GM12878 (cell line): ENCODE measurements around the gene BAG3. TPM values are rescaled to one million over a fixed set of nuclear protein-coding genes. Genes with fewer than 3 reads are reported as not detected.
A peak's percentile ranks its signal among the peaks of the same experiment; 100 is the strongest.

Source experiments
- BHLHE40 ChIP-seq, 2 experiments: fragments of 450-650 bp in 1 of 2; IDR thresholded peaks; 2 replicates each; pipeline ENCODE4 v1.6.1; 2011 to 2017; ENCODE audit warnings: low read depth in 2 of 2, borderline replicate concordance in 1 of 2, improper control_type of control experiment in 1 of 2, low read length in 1 of 2, mild to moderate bottlenecking in 1 of 2
- CREM ChIP-seq: IDR thresholded peaks from 2 replicates; pipeline ENCODE4 v1.6.1; 2014; ENCODE audit warnings: antibody characterized with exemption, low read depth
- DPF2 ChIP-seq: fragments of 450-650 bp; IDR thresholded peaks from 2 replicates; pipeline ENCODE4 v1.6.1; 2017; ENCODE audit warnings: mild to moderate bottlenecking
- EED ChIP-seq: sonication (generic); IDR thresholded peaks from 2 replicates; pipeline ENCODE4 v1.6.1; 2016; ENCODE audit warnings: antibody characterized with exemption, low read depth
- EP300 ChIP-seq, 2 experiments: fragments of 150-350 bp in 1 of 2; IDR thresholded peaks; 2 replicates each; pipeline ENCODE4 v1.6.1; 2011 to 2012; ENCODE audit warnings: low read depth in 2 of 2, low read length in 2 of 2, borderline replicate concordance in 1 of 2, improper control_type of control experiment in 1 of 2, inconsistent platforms in 1 of 2; ENCODE audit not compliant: control insufficient read depth in 1 of 2
- ETV6 ChIP-seq, 2 experiments: fragments of 450-650 bp in 1 of 2; IDR thresholded peaks in 1 of 2; conservative IDR thresholded peaks in 1 of 2; 2 replicates each; pipeline ENCODE4 v1.6.1; 2014; ENCODE audit warnings: antibody characterized with exemption in 1 of 2, borderline replicate concordance in 1 of 2, low read depth in 1 of 2, mild to moderate bottlenecking in 1 of 2, moderate library complexity in 1 of 2
- FOS ChIP-seq: IDR thresholded peaks from 3 replicates; pipeline ENCODE4 v1.6.1; 2011; ENCODE audit warnings: borderline replicate concordance; ENCODE audit not compliant: insufficient read length; ENCODE audit errors: extremely low read depth
- FOXM1 ChIP-seq: IDR thresholded peaks from 2 replicates; pipeline ENCODE4 v1.6.1; 2012; ENCODE audit warnings: low read depth, mild to moderate bottlenecking, inconsistent platforms, low read length, moderate library complexity
- IKZF1 ChIP-seq: fragments of 450-650 bp; conservative IDR thresholded peaks from 2 replicates; pipeline ENCODE4 v1.6.1; 2017; ENCODE audit warnings: antibody characterized with exemption, mild to moderate bottlenecking
- JUNB ChIP-seq: IDR thresholded peaks from 2 replicates; pipeline ENCODE4 v1.6.1; 2016; ENCODE audit warnings: antibody characterized with exemption, mild to moderate bottlenecking
- KAT2A ChIP-seq: conservative IDR thresholded peaks from 2 replicates; pipeline ENCODE4 v1.6.1; 2011; ENCODE audit warnings: low read depth, low read length; ENCODE audit not compliant: control insufficient read depth
- MEF2B ChIP-seq: fragments of 450-650 bp; IDR thresholded peaks from 2 replicates; pipeline ENCODE4 v1.6.1; 2018; ENCODE audit warnings: mild to moderate bottlenecking, moderate library complexity; ENCODE audit not compliant: partially characterized antibody, poor library complexity, severe bottlenecking
- NFIC ChIP-seq: IDR thresholded peaks from 2 replicates; pipeline ENCODE4 v1.6.1; 2012; ENCODE audit warnings: low read depth, mild to moderate bottlenecking, inconsistent platforms, low read length, moderate library complexity
- NFYA ChIP-seq: IDR thresholded peaks from 2 replicates; pipeline ENCODE4 v1.6.1; 2011; ENCODE audit warnings: low read depth, mild to moderate bottlenecking, low read length, improper control_type of control experiment, borderline replicate concordance
- NR2F1 ChIP-seq: fragments of 450-650 bp; conservative IDR thresholded peaks from 2 replicates; pipeline ENCODE4 v1.6.1; 2017; ENCODE audit warnings: mild to moderate bottlenecking
- RAD21 ChIP-seq: IDR thresholded peaks from 2 replicates; pipeline ENCODE4 v1.6.1; 2011; ENCODE audit warnings: mild to moderate bottlenecking, low read depth, low read length, moderate library complexity; ENCODE audit not compliant: insufficient read depth
- RCOR1 ChIP-seq: conservative IDR thresholded peaks from 2 replicates; pipeline ENCODE4 v1.6.1; 2012; ENCODE audit warnings: low read depth, low read length, improper control_type of control experiment
- RUNX3 ChIP-seq: IDR thresholded peaks from 2 replicates; pipeline ENCODE4 v1.6.1; 2012; ENCODE audit warnings: low read length, inconsistent platforms
- SRF ChIP-seq, 2 experiments: IDR thresholded peaks; 2 replicates each; pipeline ENCODE4 v1.6.1; 2011; ENCODE audit warnings: low read depth in 2 of 2, low read length in 2 of 2, mild to moderate bottlenecking in 1 of 2, moderate library complexity in 1 of 2
- TBL1XR1 ChIP-seq: IDR thresholded peaks from 2 replicates; pipeline ENCODE4 v1.6.1; 2012; ENCODE audit warnings: low read depth, low read length, improper control_type of control experiment
- TCF7 ChIP-seq: IDR thresholded peaks from 2 replicates; pipeline ENCODE4 v1.6.1; 2014; ENCODE audit warnings: antibody characterized with exemption, borderline replicate concordance
- YY1 ChIP-seq: IDR thresholded peaks from 2 replicates; pipeline ENCODE4 v1.6.1; 2011; ENCODE audit warnings: low read depth, mild to moderate bottlenecking, low read length
- ZNF217 ChIP-seq: fragments of 450-650 bp; IDR thresholded peaks from 2 replicates; pipeline ENCODE4 v1.6.1; 2017; ENCODE audit warnings: antibody characterized with exemption, mild to moderate bottlenecking
- polyA plus RNA-seq, 11 experiments: library from polyadenylated mRNA; depleted of rRNA in 4 of 11; unstranded in 6 of 11; stranded (reverse) in 5 of 11; fragments of >200 nt; fragmentation: Nextera tagmentation in 4 of 11; fragmentation: Illumina TruSeq in 1 of 11; extraction: Ambion mirVana in 4 of 11; extraction: Trizol in 1 of 11; gene quantifications; 1 replicate in 1 of 11; 2 replicates in 10 of 11; pipeline versions ENCODE4 v1.2.1 to v1.2.3, GENCODE V29; 2011 to 2016; ENCODE audit warnings: inconsistent platforms in 2 of 11, missing spikeins in 2 of 11, low read depth in 1 of 11
- total RNA-seq, 4 experiments: library from RNA; depleted of rRNA in 3 of 4; stranded (reverse); fragments of >200 nt in 3 of 4; fragmentation: Illumina TruSeq in 1 of 4; extraction: Trizol in 1 of 4; gene quantifications; 2 replicates each; pipeline versions ENCODE4 v1.2.1 to v1.2.3, GENCODE V29; 2013 to 2021
- TF ChIP-seq, protein P1 (sequence below): fragments of 450-650 bp; IDR thresholded peaks from 2 replicates; pipeline ENCODE4 v1.6.1; 2017; ENCODE audit warnings: mild to moderate bottlenecking, low read depth, inconsistent platforms; ENCODE audit not compliant: poor library complexity, severe bottlenecking
- TF ChIP-seq, protein P2 (sequence below): fragments of 450-650 bp; formaldehyde crosslinking; IDR thresholded peaks from 2 replicates; pipeline ENCODE4 v1.4.0; 2022; ENCODE audit warnings: mild to moderate bottlenecking, moderate library complexity

Gene BAG3
- total and polyA plus RNA-seq, 10 of the 15 experiments (the other 5 are each of a cell fraction or from before 2014, with no cell fraction given) = 0.71 to 14.1 (median 4.3) TPM

GRCh38 chr10:119693262-119693957, 42.2 kb downstream of the BAG3 start (continued):
- TF ChIP-seq, protein P1, sequence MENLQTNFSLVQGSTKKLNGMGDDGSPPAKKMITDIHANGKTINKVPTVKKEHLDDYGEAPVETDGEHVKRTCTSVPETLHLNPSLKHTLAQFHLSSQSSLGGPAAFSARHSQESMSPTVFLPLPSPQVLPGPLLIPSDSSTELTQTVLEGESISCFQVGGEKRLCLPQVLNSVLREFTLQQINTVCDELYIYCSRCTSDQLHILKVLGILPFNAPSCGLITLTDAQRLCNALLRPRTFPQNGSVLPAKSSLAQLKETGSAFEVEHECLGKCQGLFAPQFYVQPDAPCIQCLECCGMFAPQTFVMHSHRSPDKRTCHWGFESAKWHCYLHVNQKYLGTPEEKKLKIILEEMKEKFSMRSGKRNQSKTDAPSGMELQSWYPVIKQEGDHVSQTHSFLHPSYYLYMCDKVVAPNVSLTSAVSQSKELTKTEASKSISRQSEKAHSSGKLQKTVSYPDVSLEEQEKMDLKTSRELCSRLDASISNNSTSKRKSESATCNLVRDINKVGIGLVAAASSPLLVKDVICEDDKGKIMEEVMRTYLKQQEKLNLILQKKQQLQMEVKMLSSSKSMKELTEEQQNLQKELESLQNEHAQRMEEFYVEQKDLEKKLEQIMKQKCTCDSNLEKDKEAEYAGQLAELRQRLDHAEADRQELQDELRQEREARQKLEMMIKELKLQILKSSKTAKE = peak; percentile 44
- TF ChIP-seq TBL1XR1 = peak; percentile 61; the same call in 1 of the 2 replicates
- TF ChIP-seq MEF2B = peak; percentile 46
- TF ChIP-seq EP300 (IDR thresholded peaks at IDR 0.05; ENCODE audit: borderline replicate concordance in 1 of 2, control insufficient read depth in 1 of 2, low read depth in 2 of 2, low read length in 2 of 2) = peak in 1 of 2 experiments; percentile 65; a peak in 2 of 4 replicates
- no peak for TF ChIP-seq NFYA
- 0 out of 2 replicates have a peak, but pooled peaks have one; percentile 47 for TF ChIP-seq RCOR1
- no peak for TF ChIP-seq RAD21
- TF ChIP-seq IKZF1 = peak; percentile 92
- no peak for TF ChIP-seq TCF7
- TF ChIP-seq SRF (IDR thresholded peaks at IDR 0.05; ENCODE audit: low read depth in 2 of 2, low read length in 2 of 2) = no peak
- TF ChIP-seq JUNB = no peak
- TF ChIP-seq ZNF217 = peak; percentile 19; the same call in 1 of the 2 replicates
- 0 out of 4 replicates have a peak, but pooled peaks of 1 of the 2 experiments have one; percentile 31 for TF ChIP-seq ETV6 (conservative IDR thresholded peaks at IDR 0.05 in 1 of 2, IDR thresholded peaks at IDR 0.05 in 1 of 2; ENCODE audit: borderline replicate concordance in 1 of 2, low read depth in 1 of 2)
- peak; percentile 52; the same call in 1 of the 2 replicates for TF ChIP-seq NFIC
- TF ChIP-seq FOXM1 = peak; percentile 12; the same call in 1 of the 2 replicates
- TF ChIP-seq, protein P2, sequence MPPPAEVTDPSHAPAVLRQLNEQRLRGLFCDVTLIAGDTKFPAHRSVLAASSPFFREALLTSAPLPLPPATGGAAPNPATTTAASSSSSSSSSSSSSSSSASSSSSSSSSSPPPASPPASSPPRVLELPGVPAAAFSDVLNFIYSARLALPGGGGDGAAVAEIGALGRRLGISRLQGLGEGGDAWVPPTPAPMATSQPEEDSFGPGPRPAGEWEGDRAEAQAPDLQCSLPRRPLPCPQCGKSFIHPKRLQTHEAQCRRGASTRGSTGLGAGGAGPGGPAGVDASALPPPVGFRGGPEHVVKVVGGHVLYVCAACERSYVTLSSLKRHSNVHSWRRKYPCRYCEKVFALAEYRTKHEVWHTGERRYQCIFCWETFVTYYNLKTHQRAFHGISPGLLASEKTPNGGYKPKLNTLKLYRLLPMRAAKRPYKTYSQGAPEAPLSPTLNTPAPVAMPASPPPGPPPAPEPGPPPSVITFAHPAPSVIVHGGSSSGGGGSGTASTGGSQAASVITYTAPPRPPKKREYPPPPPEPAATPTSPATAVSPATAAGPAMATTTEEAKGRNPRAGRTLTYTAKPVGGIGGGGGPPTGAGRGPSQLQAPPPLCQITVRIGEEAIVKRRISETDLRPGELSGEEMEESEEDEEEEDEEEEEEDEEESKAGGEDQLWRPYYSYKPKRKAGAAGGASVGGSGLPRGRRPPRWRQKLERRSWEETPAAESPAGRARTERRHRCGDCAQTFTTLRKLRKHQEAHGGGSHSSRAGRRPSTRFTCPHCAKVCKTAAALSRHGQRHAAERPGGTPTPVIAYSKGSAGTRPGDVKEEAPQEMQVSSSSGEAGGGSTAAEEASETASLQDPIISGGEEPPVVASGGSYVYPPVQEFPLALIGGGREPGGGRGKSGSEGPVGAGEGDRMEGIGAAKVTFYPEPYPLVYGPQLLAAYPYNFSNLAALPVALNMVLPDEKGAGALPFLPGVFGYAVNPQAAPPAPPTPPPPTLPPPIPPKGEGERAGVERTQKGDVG (CRISPR knock-in tag) = no peak
- peak; percentile 96 for TF ChIP-seq RUNX3
- TF ChIP-seq FOS = no peak
- TF ChIP-seq EED = peak; percentile 91
- no peak for TF ChIP-seq KAT2A
- peak; percentile 86 for TF ChIP-seq DPF2
- TF ChIP-seq NR2F1 = peak; percentile 99
- TF ChIP-seq YY1 = no peak
- peak; percentile 70; the same call in 1 of the 2 replicates for TF ChIP-seq CREM
- peak; percentile 65 to 80; a peak in 3 of 4 replicates for TF ChIP-seq BHLHE40 (IDR thresholded peaks at IDR 0.05; ENCODE audit: borderline replicate concordance in 1 of 2, low read depth in 2 of 2, low read length in 1 of 2)
